DND-41 (cell line): ENCODE data around the gene DAGLA.

Experiments
- EZH2 ChIP-seq: IDR thresholded peaks from 3 replicates; pipeline ENCODE4 v1.6.1; 2012; ENCODE audit warnings: borderline replicate concordance, low read depth, mild to moderate bottlenecking, moderate library complexity, low read length, inconsistent platforms; ENCODE audit not compliant: severe bottlenecking
- TF ChIP-seq, protein P1 (sequence below): IDR thresholded peaks from 2 replicates; pipeline ENCODE4 v1.5.1; 2012; ENCODE audit warnings: borderline replicate concordance, low read length, moderate library complexity, mild to moderate bottlenecking; ENCODE audit not compliant: poor library complexity, severe bottlenecking; ENCODE audit errors: extremely low read depth

DNA sequence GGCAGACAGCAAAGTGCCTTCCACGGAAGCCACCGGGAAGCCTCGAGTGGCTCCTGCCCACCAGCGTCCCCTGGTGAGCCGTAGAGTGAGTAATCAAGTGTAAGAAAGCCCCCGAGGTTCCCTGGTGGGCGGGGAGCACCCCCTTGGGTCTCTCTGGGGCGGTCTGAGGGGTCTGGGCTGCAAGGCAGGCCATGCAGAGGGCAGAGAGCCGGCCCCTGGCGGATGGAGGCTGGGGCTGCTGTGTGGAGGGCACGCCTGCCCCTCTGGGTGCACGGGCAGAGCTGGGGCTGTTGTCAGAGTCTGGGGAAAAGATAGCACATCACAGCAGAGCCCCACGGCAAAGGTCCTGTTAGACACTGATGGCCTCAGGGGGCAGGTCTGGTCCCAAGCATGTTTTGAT, 46.6 kb downstream of the DAGLA start:
- TF ChIP-seq EZH2 = no peak
- TF ChIP-seq, protein P1, sequence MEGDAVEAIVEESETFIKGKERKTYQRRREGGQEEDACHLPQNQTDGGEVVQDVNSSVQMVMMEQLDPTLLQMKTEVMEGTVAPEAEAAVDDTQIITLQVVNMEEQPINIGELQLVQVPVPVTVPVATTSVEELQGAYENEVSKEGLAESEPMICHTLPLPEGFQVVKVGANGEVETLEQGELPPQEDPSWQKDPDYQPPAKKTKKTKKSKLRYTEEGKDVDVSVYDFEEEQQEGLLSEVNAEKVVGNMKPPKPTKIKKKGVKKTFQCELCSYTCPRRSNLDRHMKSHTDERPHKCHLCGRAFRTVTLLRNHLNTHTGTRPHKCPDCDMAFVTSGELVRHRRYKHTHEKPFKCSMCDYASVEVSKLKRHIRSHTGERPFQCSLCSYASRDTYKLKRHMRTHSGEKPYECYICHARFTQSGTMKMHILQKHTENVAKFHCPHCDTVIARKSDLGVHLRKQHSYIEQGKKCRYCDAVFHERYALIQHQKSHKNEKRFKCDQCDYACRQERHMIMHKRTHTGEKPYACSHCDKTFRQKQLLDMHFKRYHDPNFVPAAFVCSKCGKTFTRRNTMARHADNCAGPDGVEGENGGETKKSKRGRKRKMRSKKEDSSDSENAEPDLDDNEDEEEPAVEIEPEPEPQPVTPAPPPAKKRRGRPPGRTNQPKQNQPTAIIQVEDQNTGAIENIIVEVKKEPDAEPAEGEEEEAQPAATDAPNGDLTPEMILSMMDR = no peak
